ENCODE measurements around the gene PTPRK. TPM values are rescaled to one million over a fixed set of nuclear protein-coding genes. Genes with fewer than 3 reads are reported as not detected.

PTPRK gene
- total and polyA plus RNA-seq, 2 of the 13 experiments (the other 11 are each of a cell fraction or from before 2014, with no cell fraction given), result 43.6 to 98.3 TPM

GRCh38 chr6:128062882-128063603 lies 457.4 kb downstream of the PTPRK start (continued):
- TF ChIP-seq TRAFD1 (CRISPR knock-in tag; IDR thresholded peaks at IDR 0.05; ENCODE audit: borderline replicate concordance) (no peak), ATRX (CRISPR knock-in tag; IDR thresholded peaks at IDR 0.05; ENCODE audit: borderline replicate concordance) (no peak), ZNF737 (CRISPR knock-in tag; IDR thresholded peaks at IDR 0.05; ENCODE audit: borderline replicate concordance) (no peak), PHF8 (CRISPR knock-in tag; IDR thresholded peaks at IDR 0.05) (no peak), FOXM1 (CRISPR knock-in tag; IDR thresholded peaks at IDR 0.05) (no peak), ZNF235 (CRISPR knock-in tag; IDR thresholded peaks at IDR 0.05; ENCODE audit: borderline replicate concordance) (no peak), NFATC3 (CRISPR knock-in tag; IDR thresholded peaks at IDR 0.05) (no peak), SNAPC2 (CRISPR knock-in tag; IDR thresholded peaks at IDR 0.05) (no peak), ZNF572 (CRISPR knock-in tag; IDR thresholded peaks at IDR 0.05) (no peak), TCF7 (IDR thresholded peaks at IDR 0.05; ENCODE audit: low read depth) (peak; percentile 95), EZH2 (conservative IDR thresholded peaks at IDR 0.05; ENCODE audit: low read depth, low read length) (no peak), ZNF570 (CRISPR knock-in tag; IDR thresholded peaks at IDR 0.05; ENCODE audit: borderline replicate concordance) (no peak), ZNF75D (CRISPR knock-in tag; IDR thresholded peaks at IDR 0.05; ENCODE audit: borderline replicate concordance) (no peak), ZBTB33 (CRISPR knock-in tag; IDR thresholded peaks at IDR 0.05) (no peak), BORCS8-MEF2B (CRISPR knock-in tag; IDR thresholded peaks at IDR 0.05) (no peak), ONECUT2 (CRISPR knock-in tag; IDR thresholded peaks at IDR 0.05) (peak; percentile 53; the same call in 1 of the 2 replicates), ZFP90 (CRISPR knock-in tag; IDR thresholded peaks at IDR 0.05; ENCODE audit: borderline replicate concordance) (no peak), ZSCAN5A (CRISPR knock-in tag; IDR thresholded peaks at IDR 0.05; ENCODE audit: borderline replicate concordance) (peak; percentile 60; the same call in 1 of the 2 replicates), SRY (CRISPR knock-in tag; IDR thresholded peaks at IDR 0.05) (no peak), ZKSCAN8 (CRISPR knock-in tag; IDR thresholded peaks at IDR 0.05; ENCODE audit: borderline replicate concordance) (peak; percentile 86; the same call in 1 of the 2 replicates)
- TF ChIP-seq, protein P1, sequence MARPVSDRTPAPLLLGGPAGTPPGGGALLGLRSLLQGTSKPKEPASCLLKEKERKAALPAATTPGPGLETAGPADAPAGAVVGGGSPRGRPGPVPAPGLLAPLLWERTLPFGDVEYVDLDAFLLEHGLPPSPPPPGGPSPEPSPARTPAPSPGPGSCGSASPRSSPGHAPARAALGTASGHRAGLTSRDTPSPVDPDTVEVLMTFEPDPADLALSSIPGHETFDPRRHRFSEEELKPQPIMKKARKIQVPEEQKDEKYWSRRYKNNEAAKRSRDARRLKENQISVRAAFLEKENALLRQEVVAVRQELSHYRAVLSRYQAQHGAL (CRISPR knock-in tag; IDR thresholded peaks at IDR 0.05; ENCODE audit: not compliant biosample characterization), result no peak
- TF ChIP-seq, protein P2, sequence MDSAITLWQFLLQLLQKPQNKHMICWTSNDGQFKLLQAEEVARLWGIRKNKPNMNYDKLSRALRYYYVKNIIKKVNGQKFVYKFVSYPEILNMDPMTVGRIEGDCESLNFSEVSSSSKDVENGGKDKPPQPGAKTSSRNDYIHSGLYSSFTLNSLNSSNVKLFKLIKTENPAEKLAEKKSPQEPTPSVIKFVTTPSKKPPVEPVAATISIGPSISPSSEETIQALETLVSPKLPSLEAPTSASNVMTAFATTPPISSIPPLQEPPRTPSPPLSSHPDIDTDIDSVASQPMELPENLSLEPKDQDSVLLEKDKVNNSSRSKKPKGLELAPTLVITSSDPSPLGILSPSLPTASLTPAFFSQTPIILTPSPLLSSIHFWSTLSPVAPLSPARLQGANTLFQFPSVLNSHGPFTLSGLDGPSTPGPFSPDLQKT (CRISPR knock-in tag; IDR thresholded peaks at IDR 0.05; ENCODE audit: borderline replicate concordance), result no peak

Measured in HepG2 (cell line).